NCI-H526 treated with DMSO at 0.1 percent for 48 hours (cell line): Measurements from ENCODE around the gene MICU2.
A peak's percentile ranks its signal among the peaks of the same experiment; 100 is the strongest.

Experiments used
- DNase-seq: peaks from one replicate; lab custom pipeline; 2025; lab: John Stamatoyannopoulos, UW

MICU2 gene

DNA sequence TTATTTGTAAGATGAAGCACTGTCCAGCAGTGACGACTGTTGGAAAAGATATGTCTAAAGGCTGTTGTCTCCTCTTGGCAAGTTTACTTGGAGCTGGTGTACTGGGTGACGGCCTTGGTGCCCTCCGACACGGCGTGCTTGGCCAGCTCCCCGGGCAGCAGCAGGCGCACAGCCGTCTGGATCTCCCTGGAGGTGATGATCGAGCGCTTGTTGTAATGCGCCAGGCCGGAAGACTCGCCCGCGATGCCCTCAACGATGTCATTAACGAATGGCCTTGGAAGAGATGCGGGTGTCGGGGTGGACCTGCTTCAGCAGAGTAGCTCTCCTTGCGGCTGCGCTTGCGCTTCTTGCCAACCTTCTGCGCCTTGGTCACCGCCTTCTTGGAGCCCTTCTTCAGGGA is 120.2 kb downstream of the MICU2 start:
- no peak for DNase-seq

DNA sequence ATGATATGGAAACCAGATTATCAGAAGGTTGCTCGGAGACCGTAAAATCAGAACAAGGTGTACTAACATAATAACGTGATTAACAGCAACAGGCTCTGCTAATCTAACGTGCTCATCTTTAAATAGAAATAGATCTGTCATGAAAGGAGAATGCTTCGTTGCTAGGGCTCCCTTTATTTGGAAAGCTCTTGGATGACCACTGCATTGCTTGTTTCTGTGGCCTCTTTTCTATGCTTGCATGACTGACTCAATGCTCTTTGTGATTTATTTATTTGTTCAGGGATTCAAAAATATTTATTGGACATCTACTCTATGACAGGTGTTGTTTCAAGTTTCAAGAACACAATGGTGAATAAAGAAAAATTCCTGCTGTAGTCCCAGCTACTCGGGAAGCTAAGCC is 122.6 kb downstream of the MICU2 start:
- DNase-seq: no peak

DNA sequence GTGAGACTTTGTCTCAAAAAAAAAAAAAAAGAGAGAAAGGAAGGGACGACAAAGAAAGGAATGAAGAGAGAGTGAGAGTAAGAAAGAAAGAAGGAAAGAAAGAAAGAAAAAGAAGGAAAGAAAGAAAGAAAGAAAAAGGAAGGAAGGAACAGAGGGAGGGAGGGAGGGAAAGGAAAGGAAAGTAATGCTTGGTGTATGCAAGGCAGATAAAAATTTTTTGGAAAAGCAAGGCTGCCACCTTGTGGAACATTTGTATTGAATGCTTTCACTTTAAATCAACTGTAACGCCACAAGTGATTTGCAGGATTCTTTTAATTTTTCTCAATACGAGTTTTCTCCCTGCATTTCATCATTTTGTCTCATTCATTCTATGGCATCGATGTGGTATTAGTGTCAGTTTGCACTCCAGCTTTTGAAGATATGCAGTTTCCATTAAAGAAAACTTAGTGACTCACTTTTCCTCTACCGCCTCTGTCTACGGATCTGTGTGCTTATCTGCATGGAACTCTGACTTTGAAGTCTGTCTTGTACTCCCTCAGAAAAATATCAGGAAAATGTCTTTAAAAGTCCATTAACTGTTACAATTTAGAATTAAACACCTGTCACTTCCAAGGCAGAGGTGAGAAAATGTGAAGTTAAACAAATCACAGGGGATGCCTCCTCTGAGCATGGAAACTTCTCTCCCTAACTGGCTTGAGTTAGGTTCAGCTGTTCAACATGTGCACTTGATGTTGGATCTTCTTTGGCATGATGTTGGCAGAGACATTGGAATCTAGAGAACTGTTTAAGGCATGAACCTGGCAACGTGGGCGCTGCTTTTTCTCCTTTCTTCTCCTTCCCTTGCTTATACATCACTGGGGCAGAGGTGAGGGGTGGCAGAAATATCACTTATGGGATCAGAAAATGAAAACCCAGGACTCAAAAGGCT is 124.8 kb downstream of the MICU2 start:
- DNase-seq: peak; percentile 58

DNA sequence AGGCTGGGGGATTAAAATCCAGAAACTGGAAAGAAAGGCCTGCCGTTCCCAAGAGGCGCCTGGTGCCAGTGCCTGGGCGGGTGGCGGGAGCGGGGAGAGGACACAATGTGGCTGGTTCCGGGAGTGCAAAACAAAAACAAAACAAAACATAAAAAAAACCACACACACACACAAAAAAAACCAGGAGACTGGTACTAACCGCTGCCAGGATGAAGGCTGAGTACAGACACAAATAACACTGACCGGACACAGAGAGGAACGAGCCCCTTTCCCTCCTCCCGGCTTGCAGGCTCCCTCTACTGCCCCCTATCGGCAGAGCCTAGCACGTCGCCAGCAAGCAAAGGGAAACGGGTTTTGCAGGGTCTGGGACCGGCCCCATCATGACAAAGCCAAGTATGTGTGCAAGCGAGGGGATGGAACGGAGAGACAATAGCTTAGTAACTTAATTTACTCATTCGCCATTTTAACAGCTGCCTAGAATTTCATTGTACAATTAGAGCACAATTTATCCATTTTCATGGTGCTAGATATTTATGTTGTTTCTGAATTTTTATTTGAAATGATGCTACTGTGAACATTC is 127.0 kb downstream of the MICU2 start:
- peak; percentile 88 for DNase-seq

DNA sequence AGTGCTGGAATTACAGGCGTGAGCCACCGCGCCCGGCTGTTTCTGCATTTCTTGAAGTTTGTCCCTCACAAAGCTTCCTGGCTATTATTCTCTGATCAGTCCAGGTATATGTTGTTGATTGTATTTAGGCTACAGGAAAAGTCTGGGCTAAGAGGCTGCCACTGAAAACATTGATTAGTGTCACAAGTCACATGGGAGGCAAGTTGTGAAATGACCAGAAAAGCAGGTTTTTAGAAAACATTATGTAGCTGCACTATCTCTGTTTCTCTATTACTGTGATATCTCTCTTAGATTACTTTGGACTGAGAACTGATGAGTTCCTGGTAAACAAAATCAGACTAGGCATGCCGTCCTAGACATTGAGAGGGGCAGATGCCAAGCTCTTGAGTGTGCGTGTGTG is 128.9 kb downstream of the MICU2 start:
- no peak for DNase-seq

DNA sequence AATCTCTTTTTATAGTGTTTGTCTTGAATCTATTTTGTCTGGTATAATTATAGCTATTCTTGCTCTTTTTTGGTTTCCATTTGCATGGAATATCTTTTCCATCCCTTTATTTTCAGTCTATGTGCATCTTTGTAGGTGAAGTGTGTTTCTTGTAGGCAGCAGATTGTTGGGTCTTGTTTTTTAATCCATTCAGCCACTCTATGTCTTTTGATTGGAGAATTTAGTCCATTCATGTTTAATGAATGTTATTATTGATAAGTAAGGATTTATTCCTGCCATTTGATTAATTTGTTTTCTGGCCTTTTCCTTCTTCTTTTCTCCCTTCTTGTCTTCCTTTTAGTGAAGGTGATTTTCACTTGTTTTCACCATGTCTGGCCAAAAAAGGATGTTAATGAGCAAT is 133.2 kb downstream of the MICU2 start:
- DNase-seq: no peak

DNA sequence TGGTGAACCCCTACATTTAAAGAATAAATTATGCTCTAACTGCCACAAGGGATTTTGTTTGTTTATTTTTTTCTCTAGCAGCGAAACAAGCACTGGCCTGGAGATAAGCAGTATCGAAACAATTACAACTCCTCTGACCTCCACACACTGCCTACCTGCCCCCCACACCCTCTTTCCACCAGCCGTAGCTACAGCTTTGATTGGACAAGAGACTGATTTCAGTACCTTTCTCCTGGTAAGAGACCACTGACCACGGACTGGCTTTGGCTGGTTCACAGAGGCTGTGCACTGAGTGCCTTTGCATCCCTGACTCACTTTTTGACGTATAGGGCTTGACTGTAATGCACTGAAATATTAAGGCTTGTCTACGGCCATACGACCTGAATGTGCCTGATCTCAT is 137.4 kb downstream of the MICU2 start:
- no peak for DNase-seq

DNA sequence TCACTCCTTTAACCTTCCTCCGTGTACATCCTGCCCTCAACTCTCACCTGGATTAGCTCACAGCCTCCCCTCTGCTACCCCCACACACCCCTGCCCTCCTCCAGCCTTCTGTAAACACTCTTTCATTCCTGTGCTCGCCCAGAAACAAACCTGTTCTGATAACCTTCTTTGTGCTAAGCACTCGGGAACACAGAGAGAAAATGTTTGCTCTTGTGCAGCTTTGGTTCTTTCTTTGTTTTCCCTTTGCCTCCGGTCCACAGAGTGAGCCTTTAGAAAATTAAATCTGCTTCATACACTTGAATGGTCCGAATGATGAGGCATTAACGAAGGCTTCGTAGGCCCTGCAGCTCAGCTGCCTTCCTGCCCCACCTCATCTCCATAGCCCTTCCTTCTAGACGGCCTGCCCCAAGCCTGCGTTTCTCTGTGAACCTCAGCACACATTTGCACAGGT is 138.2 kb downstream of the MICU2 start:
- no peak for DNase-seq

DNA sequence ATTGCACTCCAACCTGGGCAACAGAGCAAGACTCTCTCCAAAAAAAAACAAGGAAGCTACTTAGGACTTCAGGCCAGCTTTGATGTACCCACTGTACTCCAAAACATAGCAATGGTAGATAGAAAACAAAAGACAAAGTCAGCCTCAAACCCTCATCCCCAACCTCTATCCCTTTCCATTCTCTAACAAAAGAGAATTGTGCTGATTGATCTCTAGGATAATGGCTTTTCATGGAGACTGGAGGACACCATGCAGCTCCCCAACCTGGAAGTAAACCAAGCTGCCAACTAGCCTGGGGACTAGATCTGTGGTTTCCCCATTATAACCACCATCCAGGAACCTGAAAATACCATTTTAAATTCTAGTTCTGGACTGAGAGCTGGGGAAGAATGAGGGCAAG is 140.5 kb downstream of the MICU2 start:
- no peak for DNase-seq

DNA sequence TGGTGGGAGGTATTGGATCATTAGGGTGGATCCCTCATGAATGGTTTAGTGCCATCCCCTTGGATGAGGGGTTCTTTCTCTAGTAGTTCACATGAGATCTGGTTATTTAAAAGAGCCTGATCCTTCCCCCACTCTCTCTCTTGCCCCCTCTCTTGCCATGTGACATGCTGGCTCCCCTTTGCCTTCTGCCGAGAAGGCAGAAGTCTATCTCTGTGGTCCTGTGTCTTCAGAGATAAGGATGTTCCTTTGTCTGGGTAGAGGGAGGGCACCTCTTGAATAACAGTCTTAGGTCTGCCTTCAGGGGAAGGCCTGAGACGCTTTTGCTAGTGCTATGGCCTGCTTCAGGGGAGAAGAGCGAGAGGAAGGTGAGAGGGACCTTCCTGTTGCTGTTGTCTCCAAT is 142.8 kb downstream of the MICU2 start:
- DNase-seq: no peak

DNA sequence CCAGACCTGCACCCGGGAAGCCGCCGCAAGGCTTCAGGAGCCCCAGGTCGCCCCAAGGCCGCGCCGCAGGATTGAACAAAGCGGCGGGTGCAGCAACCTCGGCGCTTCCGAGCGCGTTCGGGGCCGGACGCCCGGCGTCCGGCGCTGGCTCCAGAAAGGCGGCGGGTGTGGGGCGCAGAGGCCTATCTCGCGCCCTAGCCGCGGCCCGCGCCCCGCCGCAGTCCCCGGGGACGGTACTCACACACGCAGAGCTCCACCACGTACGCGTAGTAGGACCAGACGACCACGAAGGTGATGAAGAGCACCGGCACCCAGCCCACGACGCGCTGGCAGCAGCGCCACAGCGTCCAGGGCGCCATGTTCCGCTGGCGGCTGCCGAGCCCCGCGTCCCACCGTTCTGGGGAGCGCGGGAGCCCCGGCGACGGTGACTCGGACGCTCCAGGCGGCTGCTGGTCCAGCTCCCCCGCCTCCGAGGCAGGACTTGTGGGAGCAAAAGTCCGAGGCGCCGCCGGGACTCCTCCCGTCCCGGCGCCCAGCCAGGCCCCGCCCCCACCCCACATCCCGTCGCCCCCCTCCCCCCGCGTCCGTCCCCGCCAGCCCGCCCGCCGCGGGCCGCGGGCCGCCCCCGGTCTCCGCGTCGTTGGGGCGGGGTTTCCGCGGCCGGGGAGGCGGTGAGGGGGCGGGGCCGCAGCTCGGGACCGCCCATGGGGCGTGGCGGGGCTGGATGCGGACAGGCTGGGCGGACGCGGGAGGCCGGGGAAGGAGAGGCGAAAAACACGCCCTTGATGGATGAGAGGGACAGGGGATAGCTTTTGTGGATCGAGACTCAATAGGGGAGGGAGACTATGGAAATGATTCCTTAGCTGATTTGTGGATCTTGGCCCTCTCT is 144.9 kb downstream of the MICU2 start, which contains the start of gene ZDHHC20:
TSS of gene ZDHHC20 (minus strand) at position 491 of the 889 bp plus-strand sequence. CDS start at position 359, 132 bp downstream.
- peak; percentile 70 for DNase-seq

DNA sequence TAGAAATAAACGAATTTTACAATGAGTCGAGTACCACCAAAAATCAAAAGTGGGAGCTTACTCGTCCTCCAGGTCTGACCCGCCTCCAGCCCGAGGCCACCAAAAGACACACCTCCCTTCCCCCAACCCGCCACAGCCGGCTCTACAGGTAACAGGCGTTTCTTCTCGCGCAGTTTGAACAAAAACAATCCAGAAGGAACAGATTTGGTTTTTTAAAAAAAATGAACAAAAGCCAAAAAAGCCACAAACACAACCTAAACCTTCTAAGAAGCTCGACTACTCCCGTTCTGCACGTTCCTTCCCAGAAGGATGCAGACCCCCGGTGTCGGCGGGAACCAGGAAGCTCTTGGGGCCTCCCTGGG is 145.5 kb downstream of the MICU2 start:
- peak; percentile 53 for DNase-seq

DNA sequence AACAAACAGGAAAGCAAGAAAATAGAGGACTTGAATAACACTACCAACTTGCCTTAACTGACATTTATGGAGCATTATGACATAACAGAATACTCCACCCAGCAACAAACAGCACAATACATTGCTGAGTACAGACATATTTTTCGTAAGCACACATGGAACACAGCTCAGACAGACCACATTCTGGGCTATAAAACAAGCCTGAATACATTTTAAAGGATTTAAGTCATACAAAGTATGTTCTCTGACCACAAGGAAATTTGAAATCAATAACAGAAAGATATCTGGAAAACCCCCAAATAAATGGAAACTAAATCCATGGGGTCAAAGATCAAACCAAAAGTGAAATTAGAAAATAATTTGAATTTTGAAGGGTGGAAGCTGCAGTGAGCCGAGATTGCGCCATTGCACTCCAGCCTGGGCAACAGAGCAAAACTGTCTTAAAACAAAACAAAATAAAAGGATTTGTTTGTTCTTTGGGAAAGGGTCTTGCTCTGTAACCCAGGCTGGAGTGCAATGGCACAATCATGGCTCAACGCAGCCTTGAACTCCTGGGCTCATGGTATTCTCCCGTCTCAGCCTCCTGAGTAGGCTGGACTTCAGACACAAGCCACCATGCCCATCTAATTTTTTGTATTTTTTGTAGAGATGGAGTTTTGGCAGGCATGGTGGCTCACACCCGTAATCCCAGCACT is 150.4 kb downstream of the MICU2 start:
- no peak for DNase-seq

DNA sequence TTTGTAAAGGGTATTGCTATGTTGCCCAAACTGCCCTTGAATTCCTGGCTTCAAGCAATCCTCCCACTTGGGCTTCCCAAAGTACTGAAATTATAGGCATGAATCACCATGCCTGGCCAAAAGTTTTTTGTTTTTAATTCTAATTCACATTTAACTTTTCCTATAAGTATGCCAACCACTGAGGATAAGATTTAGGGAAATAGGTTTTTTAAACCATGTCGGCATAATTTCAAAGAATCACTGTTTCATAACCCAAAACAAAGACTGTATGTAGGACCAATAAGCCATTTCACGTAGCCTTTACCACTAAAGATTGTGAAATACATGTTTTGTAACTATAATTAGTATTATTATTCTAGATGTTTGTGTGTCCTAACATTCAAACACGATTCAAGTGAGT is 153.0 kb downstream of the MICU2 start:
- no peak for DNase-seq

DNA sequence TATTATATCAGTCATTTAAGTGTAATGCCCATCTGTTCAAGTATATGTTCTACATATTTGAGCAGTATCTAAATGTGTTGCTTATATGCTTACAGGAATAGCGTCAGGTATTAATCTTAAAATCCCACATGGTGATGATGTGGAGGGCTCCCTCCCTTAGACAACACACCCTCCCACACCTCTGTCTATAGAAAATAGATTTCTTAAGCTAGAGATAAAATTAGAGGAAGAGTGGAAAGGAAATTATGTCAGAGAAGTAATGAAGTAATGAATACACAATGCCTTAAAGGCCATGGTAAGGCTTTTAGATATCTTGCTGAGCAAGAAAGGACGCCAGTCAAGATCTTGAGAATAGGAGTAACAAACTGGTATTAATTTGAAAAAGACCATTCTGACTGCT is 157.3 kb downstream of the MICU2 start:
- no peak for DNase-seq

DNA sequence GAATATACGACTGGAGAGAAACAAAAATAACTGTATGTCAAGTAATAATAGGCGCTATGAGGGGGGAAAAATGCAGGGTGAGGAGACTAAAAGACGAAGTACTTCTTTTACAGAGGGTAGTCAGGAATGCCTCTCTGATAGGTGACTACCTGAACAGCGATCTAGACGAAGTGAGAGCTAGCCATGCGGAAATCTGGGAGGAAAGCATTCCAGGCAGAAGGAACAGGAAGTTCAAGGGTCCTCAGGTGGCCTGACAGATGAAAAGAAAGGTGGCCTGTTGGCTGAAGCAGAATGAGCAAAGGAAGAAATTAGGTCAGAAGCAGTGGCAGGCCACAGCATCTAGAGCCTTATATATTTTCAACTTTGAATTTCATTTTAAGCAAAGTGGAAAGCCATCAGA is 158.2 kb downstream of the MICU2 start:
- DNase-seq: no peak

DNA sequence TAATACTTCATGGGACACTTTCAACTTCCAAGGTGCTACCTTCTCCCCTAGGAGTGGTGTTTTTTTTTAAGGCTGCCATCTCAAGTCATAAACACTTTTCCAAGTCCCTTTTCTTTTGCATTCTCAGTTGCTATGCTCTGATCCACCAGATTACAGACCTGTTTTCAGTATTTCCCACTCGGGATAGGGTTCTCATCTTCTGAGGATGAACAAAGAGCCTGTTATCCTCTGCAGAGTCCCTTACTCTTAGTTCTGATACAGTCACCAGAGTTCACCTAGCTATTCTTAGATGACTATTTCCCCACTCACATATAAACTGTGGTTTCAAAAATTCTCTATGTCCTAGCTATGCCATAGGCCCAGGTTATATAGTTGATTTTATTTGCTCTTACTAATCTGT is 160.8 kb downstream of the MICU2 start:
- DNase-seq: no peak
